ENCODE data around the gene TNFSF15.

DNA sequence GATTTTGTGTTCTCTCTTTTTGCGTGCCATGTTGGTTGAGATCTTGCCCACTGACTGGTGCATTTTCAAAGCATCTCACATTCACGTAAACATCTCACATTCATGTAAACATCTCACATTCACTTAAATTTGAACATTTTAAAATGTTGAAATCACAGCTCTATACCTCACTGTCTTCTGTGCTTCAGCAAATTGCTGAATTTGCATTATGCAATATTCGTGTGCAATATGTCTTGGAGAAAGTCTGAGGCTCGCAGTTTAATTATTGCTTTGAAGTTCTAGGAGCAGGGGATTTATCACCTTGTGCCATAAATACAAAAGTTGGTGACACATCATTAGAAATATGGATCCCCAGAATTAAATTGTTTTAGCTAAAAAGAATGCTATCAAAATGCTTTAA is 42.6 kb downstream of the TNFSF15 start:
- TF ChIP-seq CTCF (conservative IDR thresholded peaks at IDR 0.05) (no peak), ZFX (IDR thresholded peaks at IDR 0.05) (no peak)

Data from C4-2B (cell line).